ENCODE data around the gene GPC5.

DNA sequence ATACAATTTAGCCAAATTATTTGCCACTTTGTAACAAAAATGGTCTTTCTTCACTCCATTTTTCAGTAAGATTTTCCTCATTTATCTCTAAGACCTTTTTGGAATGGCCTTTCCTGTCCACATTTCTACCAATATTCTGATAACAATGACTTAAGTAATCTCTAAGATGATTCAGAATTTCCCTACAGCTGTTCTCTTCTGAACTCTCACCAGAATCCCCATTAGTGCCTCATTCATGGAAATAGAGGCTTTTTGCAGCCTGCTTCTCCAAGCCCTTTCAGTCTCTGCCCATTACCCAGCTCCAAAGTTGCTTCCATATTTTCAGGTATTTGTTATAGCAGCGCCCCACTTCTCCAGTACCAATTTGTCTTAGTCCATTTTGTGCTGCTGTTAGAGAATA lies 867.0 kb downstream of the GPC5 start:
- TF ChIP-seq POLR2A (IDR thresholded peaks at IDR 0.05) = no peak
- TF ChIP-seq, protein P1, sequence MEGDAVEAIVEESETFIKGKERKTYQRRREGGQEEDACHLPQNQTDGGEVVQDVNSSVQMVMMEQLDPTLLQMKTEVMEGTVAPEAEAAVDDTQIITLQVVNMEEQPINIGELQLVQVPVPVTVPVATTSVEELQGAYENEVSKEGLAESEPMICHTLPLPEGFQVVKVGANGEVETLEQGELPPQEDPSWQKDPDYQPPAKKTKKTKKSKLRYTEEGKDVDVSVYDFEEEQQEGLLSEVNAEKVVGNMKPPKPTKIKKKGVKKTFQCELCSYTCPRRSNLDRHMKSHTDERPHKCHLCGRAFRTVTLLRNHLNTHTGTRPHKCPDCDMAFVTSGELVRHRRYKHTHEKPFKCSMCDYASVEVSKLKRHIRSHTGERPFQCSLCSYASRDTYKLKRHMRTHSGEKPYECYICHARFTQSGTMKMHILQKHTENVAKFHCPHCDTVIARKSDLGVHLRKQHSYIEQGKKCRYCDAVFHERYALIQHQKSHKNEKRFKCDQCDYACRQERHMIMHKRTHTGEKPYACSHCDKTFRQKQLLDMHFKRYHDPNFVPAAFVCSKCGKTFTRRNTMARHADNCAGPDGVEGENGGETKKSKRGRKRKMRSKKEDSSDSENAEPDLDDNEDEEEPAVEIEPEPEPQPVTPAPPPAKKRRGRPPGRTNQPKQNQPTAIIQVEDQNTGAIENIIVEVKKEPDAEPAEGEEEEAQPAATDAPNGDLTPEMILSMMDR (IDR thresholded peaks at IDR 0.05) = no peak
